Lower leg skin (tissue), 4 donors: ENCODE results near the gene FRY. TPM values are rescaled to one million over a fixed set of nuclear protein-coding genes. Genes with fewer than 3 reads are reported as not detected.

Experiments used
- DNase-seq, 2 donors: peaks; one replicate each; pipeline ENCODE4 v3.0.0-alpha.2; 2019; ENCODE audit warnings: low spot score in 2 of 2
- H3K4me3 ChIP-seq: fragments of 200-600 bp; sonication (generic); 2 replicates; pipeline ENCODE4 v1.5.1; 2017; ENCODE audit warnings: mild to moderate bottlenecking, low read depth; ENCODE audit not compliant: poor library complexity, severe bottlenecking
- CTCF ChIP-seq, 3 donors: fragments of 450-650 bp; IDR thresholded peaks; one replicate each; pipeline ENCODE4 v1.5.1; 2016; ENCODE audit warnings: antibody characterized with exemption in 3 of 3, mild to moderate bottlenecking in 3 of 3, moderate library complexity in 2 of 3
- POLR2A ChIP-seq, 2 donors: fragments of 450-650 bp; IDR thresholded peaks; one replicate each; pipeline ENCODE4 v1.6.1; 2016 to 2017; ENCODE audit warnings: antibody characterized with exemption in 2 of 2, mild to moderate bottlenecking in 1 of 2, moderate library complexity in 1 of 2
- WGBS, 2 donors: methylation state at CpG; one replicate each; pipeline ENCODE4 v1.1.5; 2018; 5-methylcytosine and 5-hydroxymethylcytosine counted together
- intact Hi-C: fragments of 100-400 bp; cut with DNase I; formaldehyde crosslinking; loops from one replicate; pipeline ENCODE4 v1.15.0; 2023; ENCODE audit warnings: low total_unique reads
- total RNA-seq, 4 donors: library from RNA; depleted of rRNA; stranded (reverse); fragments of >200 nt; gene quantifications; one replicate each; pipeline ENCODE4 v1.1.0, GENCODE V29; 2016

FRY gene
- total RNA-seq, 4 donors from 2014 or later, result 24.9 to 39.6 (median 35.9) TPM

GRCh38 chr13:32068255-32068654 is 36.7 kb downstream of the FRY start:
- no peak for DNase-seq
- 80 to 82% methylated on average over 5 of the region's 5 CpGs for WGBS, 2 donors
- TF ChIP-seq POLR2A (IDR thresholded peaks at IDR 0.05) (no peak), CTCF (IDR thresholded peaks at IDR 0.05) (no peak)
- intact Hi-C loops, result no loop called here
- no peak overlapping the region for H3K4me3 ChIP-seq

- TF ChIP-seq CTCF (IDR thresholded peaks at IDR 0.05) (no peak), POLR2A (IDR thresholded peaks at IDR 0.05) (no peak)
- intact Hi-C loops, result no loop called here
- WGBS, 2 donors, result 90 to 91% methylated on average over 6 of the region's 6 CpGs
- no peak overlapping the region for H3K4me3 ChIP-seq
- no peak for DNase-seq
Observed at GRCh38 chr13:32073180-32073864, 41.7 kb downstream of the FRY start.

- DNase-seq, result no peak
- intact Hi-C loops, result no loop called here
- 92 to 93% methylated on average over 2 of the region's 2 CpGs for WGBS, 2 donors
- no peak for TF ChIP-seq CTCF (IDR thresholded peaks at IDR 0.05)
- H3K4me3 ChIP-seq, result no peak overlapping the region
Observed at GRCh38 chr13:32075170-32075851, 43.7 kb downstream of the FRY start.

DNA sequence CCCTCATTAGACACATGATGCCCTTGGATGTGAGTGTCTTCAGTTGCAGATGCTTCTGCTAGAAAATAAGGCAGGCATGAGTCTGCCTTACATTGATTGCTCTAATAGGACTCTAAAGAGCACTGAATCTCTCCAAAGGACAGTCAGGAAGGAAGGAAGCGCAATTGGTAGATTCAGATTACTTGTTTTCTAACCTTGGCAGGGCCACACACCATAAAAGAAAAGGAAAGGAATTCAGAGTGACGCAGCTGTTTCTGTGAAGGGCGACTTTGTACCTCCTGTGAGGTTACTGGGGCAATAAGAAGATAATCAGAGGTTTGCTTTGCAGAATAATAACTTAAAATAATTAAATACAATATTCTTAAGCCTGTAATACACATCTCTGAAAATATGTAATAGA is 48.0 kb downstream of the FRY start:
- 82 to 86% methylated on average over 3 of the region's 3 CpGs for WGBS, 2 donors
- no peak overlapping the region for H3K4me3 ChIP-seq
- TF ChIP-seq CTCF (IDR thresholded peaks at IDR 0.05) (no peak), POLR2A (IDR thresholded peaks at IDR 0.05) (no peak)
- no peak for DNase-seq
- intact Hi-C loops, result no loop called here

- intact Hi-C loops, result no loop called here
- TF ChIP-seq CTCF (IDR thresholded peaks at IDR 0.05) (no peak), POLR2A (IDR thresholded peaks at IDR 0.05) (no peak)
- DNase-seq, result no peak
- no peak overlapping the region for H3K4me3 ChIP-seq
- WGBS, 2 donors, result 86 to 96% methylated on average over 1 of the region's 1 CpG
Observed at GRCh38 chr13:32080328-32080744, 48.8 kb downstream of the FRY start.
